Parathyroid adenoma (tissue), 2 donors: Measurements from ENCODE around the gene POLR3C.

Experiments used
- H2AFZ ChIP-seq: fragments of 300-600 bp; sonication (generic); one replicate; pipeline ENCODE4 v1.7.0; 2017; ENCODE audit warnings: antibody characterized with exemption, mild to moderate bottlenecking
- H3K27ac ChIP-seq: fragments of 300-600 bp; sonication (generic); one replicate; pipeline ENCODE4 v1.7.0; 2017
- H3K27me3 ChIP-seq: fragments of 300-600 bp; sonication (generic); one replicate; pipeline ENCODE4 v1.7.0; 2017; ENCODE audit warnings: low read length; ENCODE audit not compliant: control insufficient read depth, insufficient read depth
- H3K36me3 ChIP-seq: fragments of 300-600 bp; sonication (generic); one replicate; pipeline ENCODE4 v1.7.0; 2017; ENCODE audit warnings: low read length; ENCODE audit not compliant: control insufficient read depth, insufficient read depth
- H3K4me1 ChIP-seq: fragments of 300-600 bp; sonication (generic); one replicate; pipeline ENCODE4 v1.7.0; 2017; ENCODE audit warnings: control low read depth
- H3K4me2 ChIP-seq: fragments of 300-600 bp; sonication (generic); one replicate; pipeline ENCODE4 v1.7.0; 2017; ENCODE audit warnings: low read length
- H3K4me3 ChIP-seq: fragments of 300-600 bp; sonication (generic); one replicate; pipeline ENCODE4 v1.7.0; 2017; ENCODE audit warnings: low read depth, low read length
- H3K79me2 ChIP-seq: fragments of 300-600 bp; sonication (generic); one replicate; pipeline ENCODE4 v1.7.0; 2017; ENCODE audit warnings: control low read depth
- H3K9ac ChIP-seq: fragments of 300-600 bp; sonication (generic); one replicate; pipeline ENCODE4 v1.7.0; 2017; ENCODE audit warnings: mild to moderate bottlenecking
- H3K9me3 ChIP-seq: fragments of 300-600 bp; sonication (generic); one replicate; pipeline ENCODE4 v1.7.0; 2017; ENCODE audit warnings: low read length; ENCODE audit not compliant: control insufficient read depth
- TF ChIP-seq, protein P1 (sequence below): fragments of 300-600 bp; sonication (generic); IDR thresholded peaks from one replicate; pipeline ENCODE4 v1.7.0; 2017; ENCODE audit warnings: antibody characterized with exemption, mild to moderate bottlenecking
- donor health status: primary hyperparathyroidism.

POLR3C gene

GRCh38 chr1:145886816-145887215, 62.8 kb downstream of the POLR3C start:
- TF ChIP-seq, protein P1, sequence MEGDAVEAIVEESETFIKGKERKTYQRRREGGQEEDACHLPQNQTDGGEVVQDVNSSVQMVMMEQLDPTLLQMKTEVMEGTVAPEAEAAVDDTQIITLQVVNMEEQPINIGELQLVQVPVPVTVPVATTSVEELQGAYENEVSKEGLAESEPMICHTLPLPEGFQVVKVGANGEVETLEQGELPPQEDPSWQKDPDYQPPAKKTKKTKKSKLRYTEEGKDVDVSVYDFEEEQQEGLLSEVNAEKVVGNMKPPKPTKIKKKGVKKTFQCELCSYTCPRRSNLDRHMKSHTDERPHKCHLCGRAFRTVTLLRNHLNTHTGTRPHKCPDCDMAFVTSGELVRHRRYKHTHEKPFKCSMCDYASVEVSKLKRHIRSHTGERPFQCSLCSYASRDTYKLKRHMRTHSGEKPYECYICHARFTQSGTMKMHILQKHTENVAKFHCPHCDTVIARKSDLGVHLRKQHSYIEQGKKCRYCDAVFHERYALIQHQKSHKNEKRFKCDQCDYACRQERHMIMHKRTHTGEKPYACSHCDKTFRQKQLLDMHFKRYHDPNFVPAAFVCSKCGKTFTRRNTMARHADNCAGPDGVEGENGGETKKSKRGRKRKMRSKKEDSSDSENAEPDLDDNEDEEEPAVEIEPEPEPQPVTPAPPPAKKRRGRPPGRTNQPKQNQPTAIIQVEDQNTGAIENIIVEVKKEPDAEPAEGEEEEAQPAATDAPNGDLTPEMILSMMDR, result no peak
- Histone ChIP-seq H3K4me2 (no peak overlapping the region), H3K9ac (no peak overlapping the region), H3K79me2 (no peaks in the 10 kb centered on the region), H3K4me1 (no peaks in the 10 kb centered on the region), H3K9me3 (no peaks in the 10 kb centered on the region), H3K27me3 (no peaks in the 10 kb centered on the region), H3K36me3 (no peaks in the 10 kb centered on the region), H3K27ac (no peak overlapping the region), H2AFZ (no peak overlapping the region), H3K4me3 (no peak overlapping the region)

- H3K9me3 ChIP-seq, result no peaks in the 10 kb centered on the region
- no peaks in the 10 kb centered on the region for H3K27me3 ChIP-seq
- H3K9ac ChIP-seq, result no peak overlapping the region
- no peak overlapping the region for H3K27ac ChIP-seq
- peaks cover 3% of the 10 kb centered on the region for H3K4me1 ChIP-seq
- no peak overlapping the region for H3K4me2 ChIP-seq
- no peak overlapping the region for H2AFZ ChIP-seq
- H3K4me3 ChIP-seq, result no peak overlapping the region
- TF ChIP-seq, protein P1, result no peak
- H3K36me3 ChIP-seq, result no peaks in the 10 kb centered on the region
- no peaks in the 10 kb centered on the region for H3K79me2 ChIP-seq
Observed at GRCh38 chr1:145887631-145888030, 63.6 kb downstream of the POLR3C start.

DNA sequence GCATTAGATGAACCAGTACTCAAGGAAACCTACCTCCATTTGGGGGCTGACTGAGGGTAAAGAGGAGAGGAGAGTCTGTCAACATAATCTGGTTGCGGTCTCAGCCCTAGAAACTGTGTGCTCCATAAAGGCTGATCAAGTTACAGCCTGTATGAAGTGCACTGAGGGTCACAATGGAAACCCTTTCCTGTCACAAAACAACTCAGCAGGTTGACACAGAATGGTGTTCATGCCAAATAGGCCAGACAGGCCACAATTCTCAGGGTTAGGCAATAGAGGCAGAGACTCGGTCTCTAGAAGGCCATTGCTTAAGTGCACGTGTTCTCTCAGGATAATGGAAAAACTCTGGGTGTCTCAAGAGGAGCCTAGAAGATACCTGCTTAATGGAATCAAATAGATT, 65.7 kb downstream of the POLR3C start:
- no peaks in the 10 kb centered on the region for H3K79me2 ChIP-seq
- H3K9me3 ChIP-seq, result no peaks in the 10 kb centered on the region
- H3K27me3 ChIP-seq, result no peaks in the 10 kb centered on the region
- H3K4me2 ChIP-seq, result no peak overlapping the region
- no peak overlapping the region for H2AFZ ChIP-seq
- no peak overlapping the region for H3K9ac ChIP-seq
- H3K36me3 ChIP-seq, result no peaks in the 10 kb centered on the region
- H3K4me1 ChIP-seq, result peaks cover 5% of the 10 kb centered on the region
- TF ChIP-seq, protein P1, result no peak
- H3K4me3 ChIP-seq, result no peak overlapping the region
- no peak overlapping the region for H3K27ac ChIP-seq

DNA sequence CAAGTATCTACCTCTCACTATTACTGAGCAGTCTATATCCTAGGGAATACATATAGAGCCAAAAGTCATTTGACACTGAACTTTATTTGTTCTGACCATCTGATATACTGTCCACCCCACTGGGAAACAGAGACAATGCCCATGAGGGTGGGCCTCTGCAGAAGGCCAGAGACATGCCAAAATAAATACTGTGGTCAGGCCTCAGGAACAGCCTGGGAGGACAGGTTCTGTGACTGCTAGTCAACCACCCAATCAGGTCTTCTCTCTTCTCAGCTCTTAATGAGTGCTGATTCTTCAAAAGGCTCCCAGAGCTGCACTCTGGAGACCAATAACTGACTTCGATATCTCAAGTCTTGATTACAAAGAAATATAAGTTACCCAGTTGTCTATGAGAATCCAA, 67.1 kb downstream of the POLR3C start:
- Histone ChIP-seq H3K27ac (peak overlapping the region; percentile 80), H3K4me2 (no peak overlapping the region), H3K4me1 (peaks cover 5% of the 10 kb centered on the region), H2AFZ (peak overlapping the region; percentile 78), H3K4me3 (no peak overlapping the region), H3K27me3 (no peaks in the 10 kb centered on the region), H3K79me2 (no peaks in the 10 kb centered on the region), H3K36me3 (no peaks in the 10 kb centered on the region), H3K9me3 (no peaks in the 10 kb centered on the region), H3K9ac (no peak overlapping the region)
- TF ChIP-seq, protein P1, result no peak

DNA sequence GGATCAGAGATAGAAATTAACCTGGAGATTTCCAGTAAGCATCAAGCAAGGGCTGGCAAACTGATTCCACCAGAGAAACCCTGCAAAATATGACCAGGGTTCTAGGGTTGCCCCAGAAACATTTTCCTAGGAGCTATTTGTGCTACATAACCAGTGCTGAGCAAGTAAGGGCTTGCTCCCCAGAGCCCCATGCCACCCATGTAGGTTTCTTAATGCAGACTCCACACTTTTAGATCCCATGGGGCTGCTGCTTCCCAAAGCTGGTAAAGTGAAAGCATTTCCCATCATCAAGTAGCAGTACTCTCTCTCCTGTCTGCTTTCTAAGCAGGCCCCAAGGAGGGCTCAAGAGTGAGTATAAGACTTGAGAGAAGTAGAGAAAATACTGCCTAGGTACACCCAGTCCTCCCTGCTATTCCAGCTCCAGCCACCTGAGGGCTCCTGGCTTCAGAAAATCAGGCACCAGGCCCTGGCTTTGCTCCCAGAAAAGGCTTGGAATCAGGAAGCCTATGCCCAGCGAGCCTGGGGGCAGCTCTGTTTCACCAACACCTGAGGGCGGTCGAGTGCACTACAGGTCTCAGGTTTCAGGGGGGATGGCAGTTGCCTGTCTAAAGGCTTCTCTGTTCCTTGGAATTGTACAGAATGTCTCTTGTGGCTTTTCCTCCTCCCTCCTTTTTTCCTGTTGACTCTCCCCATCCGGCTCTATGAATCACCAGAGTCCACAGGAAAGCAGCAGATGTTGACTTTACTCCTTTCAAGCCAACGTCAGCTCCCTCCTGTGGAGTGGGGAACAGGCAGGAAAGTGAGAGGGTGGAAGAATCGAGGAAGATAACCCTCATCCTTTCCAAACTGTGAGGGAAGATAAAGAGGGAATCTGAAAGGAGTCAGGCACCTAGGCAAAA, 67.8 kb downstream of the POLR3C start:
- Histone ChIP-seq H3K27ac (peak overlapping the region; percentile 80), H3K4me2 (peak overlapping the region; percentile 46), H3K9me3 (no peaks in the 10 kb centered on the region), H2AFZ (peak overlapping the region; percentile 78), H3K9ac (no peak overlapping the region), H3K27me3 (no peaks in the 10 kb centered on the region), H3K36me3 (no peaks in the 10 kb centered on the region), H3K79me2 (no peaks in the 10 kb centered on the region), H3K4me1 (peaks cover 5% of the 10 kb centered on the region), H3K4me3 (peak overlapping the region; percentile 2)
- TF ChIP-seq, protein P1, result peak; percentile 92
